Type B pancreatic cell (in vitro differentiated cells): ENCODE measurements around the gene RSF1. TPM values are rescaled to one million over a fixed set of nuclear protein-coding genes. Genes with fewer than 3 reads are reported as not detected.
"Not testable (repeated sequence)": the region's sequence is repeated elsewhere in the genome, so short reads cannot be mapped to it uniquely, and the experiment has no call there.

Experiments
- DNase-seq: peaks from one replicate; pipeline ENCODE4 v3.0.0; 2021; ENCODE audit warnings: mixed read lengths; ENCODE audit not compliant: unreplicated experiment; ENCODE audit errors: extremely low spot score
- H3K27ac Mint-ChIP-seq: 2 replicates; pipeline ENCODE4 v1.8.0; 2021; ENCODE audit warnings: mild to moderate bottlenecking, mixed read lengths
- H3K27me3 Mint-ChIP-seq: 2 replicates; pipeline ENCODE4 v1.8.0; 2021; ENCODE audit warnings: mixed read lengths
- H3K36me3 Mint-ChIP-seq: 2 replicates; pipeline ENCODE4 v1.8.0; 2021; ENCODE audit warnings: mixed read lengths
- H3K4me1 Mint-ChIP-seq: one replicate; pipeline ENCODE4 v1.8.0; 2021; ENCODE audit warnings: mixed read lengths; ENCODE audit not compliant: unreplicated experiment
- H3K4me3 Mint-ChIP-seq: 2 replicates; pipeline ENCODE4 v1.8.0; 2021; ENCODE audit warnings: mild to moderate bottlenecking, mixed read lengths
- H3K9me3 Mint-ChIP-seq: 2 replicates; pipeline ENCODE4 v1.8.0; 2021; ENCODE audit warnings: mixed read lengths
- CTCF ChIP-seq: fragments of 200-600 bp; sonication (generic); conservative IDR thresholded peaks from 2 replicates; pipeline ENCODE4 v1.5.0; 2021; ENCODE audit warnings: antibody characterized with exemption, mild to moderate bottlenecking
- total RNA-seq: library from RNA; stranded (reverse); gene quantifications from 2 replicates; pipeline ENCODE4 v1.2.1, GENCODE V29; 2021; ENCODE audit warnings: low replicate concordance

The RSF1 gene
- total RNA-seq, 1 donor from 2014 or later = 74.2 TPM

- Mint-ChIP-seq H3K4me1 (no peaks in the 10 kb centered on the region), H3K9me3 (peaks cover 4% of the 10 kb centered on the region), H3K4me3 (no peak overlapping the region), H3K27me3 (no peaks in the 10 kb centered on the region), H3K36me3 (peaks cover 38% of the 10 kb centered on the region), H3K27ac (no peak overlapping the region)
- no peak for TF ChIP-seq CTCF
- no peak for DNase-seq
Measured at GRCh38 chr11:77854838-77855237, 34.3 kb upstream of the RSF1 start.

DNA sequence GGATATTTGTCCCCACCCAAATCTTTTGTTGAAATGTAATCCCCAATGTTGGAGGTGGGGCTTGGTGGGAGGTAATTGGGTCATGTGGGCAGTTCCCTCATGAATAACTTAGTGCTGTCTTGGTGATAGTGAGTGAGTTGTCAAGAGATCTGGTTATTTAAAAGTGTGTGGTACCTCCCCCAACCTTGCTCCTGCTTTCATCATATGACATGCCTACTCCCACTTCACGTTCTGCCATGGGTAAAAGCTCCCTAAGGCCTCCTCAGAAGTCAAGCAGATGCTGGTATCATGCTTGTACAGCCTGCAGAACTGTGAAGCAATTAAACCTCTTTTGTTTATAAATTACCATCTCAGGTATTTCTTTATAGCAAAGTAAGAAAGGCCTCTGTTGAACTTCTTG lies 31.0 kb upstream of the RSF1 start:
- H3K36me3 Mint-ChIP-seq = peaks cover 36% of the 10 kb centered on the region
- H3K27me3 Mint-ChIP-seq = no peaks in the 10 kb centered on the region
- H3K4me1 Mint-ChIP-seq = no peaks in the 10 kb centered on the region

DNA sequence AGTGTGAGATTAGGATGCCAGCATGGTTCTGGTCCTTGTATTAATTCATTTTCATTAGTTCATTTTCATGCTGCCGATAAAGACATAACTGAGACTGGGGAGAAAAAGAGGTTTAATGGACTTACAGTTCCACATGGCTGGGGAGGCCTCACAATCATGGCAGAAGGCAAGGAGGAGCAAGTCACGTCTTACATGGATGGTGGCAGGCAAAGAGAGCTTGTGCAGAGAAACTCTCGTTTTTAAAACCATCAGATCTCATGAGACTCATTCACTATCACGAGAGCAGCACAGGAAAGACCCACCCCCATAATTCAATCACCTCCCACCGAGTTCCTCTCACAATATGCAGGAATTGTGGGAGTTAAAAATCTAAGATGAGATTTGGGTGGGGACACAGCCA lies 23.2 kb upstream of the RSF1 start:
- peaks cover 42% of the 10 kb centered on the region for H3K36me3 Mint-ChIP-seq
- not testable (repeated sequence) for DNase-seq, H3K4me1 Mint-ChIP-seq

More for the DNA sequence above, 31.0 kb upstream of the RSF1 start:
- Mint-ChIP-seq H3K9me3 (no peaks in the 10 kb centered on the region), H3K4me3 (no peak overlapping the region), H3K27ac (no peak overlapping the region)
- no peak for DNase-seq
- TF ChIP-seq CTCF = no peak

GRCh38 chr11:77842441-77843121 lies 22.1 kb upstream of the RSF1 start:
- no peaks in the 10 kb centered on the region for H3K27me3 Mint-ChIP-seq
- DNase-seq = no peak
- peaks cover 11% of the 10 kb centered on the region for H3K9me3 Mint-ChIP-seq
- H3K27ac Mint-ChIP-seq = no peak overlapping the region
- TF ChIP-seq CTCF = no peak
- no peaks in the 10 kb centered on the region for H3K4me1 Mint-ChIP-seq
- no peak overlapping the region for H3K4me3 Mint-ChIP-seq
- peaks cover 42% of the 10 kb centered on the region for H3K36me3 Mint-ChIP-seq

More for the DNA sequence above, 23.2 kb upstream of the RSF1 start:
- H3K4me3 Mint-ChIP-seq, H3K27ac Mint-ChIP-seq, H3K27me3 Mint-ChIP-seq: not testable (repeated sequence)
- peaks cover 11% of the 10 kb centered on the region for H3K9me3 Mint-ChIP-seq

GRCh38 chr11:77833302-77833701 lies 12.8 kb upstream of the RSF1 start:
- Mint-ChIP-seq H3K27me3 (no peaks in the 10 kb centered on the region), H3K4me1 (no peaks in the 10 kb centered on the region), H3K27ac (no peak overlapping the region), H3K36me3 (peaks cover 13% of the 10 kb centered on the region), H3K4me3 (no peak overlapping the region), H3K9me3 (no peaks in the 10 kb centered on the region)
- TF ChIP-seq CTCF = no peak
- no peak for DNase-seq

- Mint-ChIP-seq H3K27me3 (no peaks in the 10 kb centered on the region), H3K4me3 (no peak overlapping the region), H3K27ac (no peak overlapping the region), H3K9me3 (no peaks in the 10 kb centered on the region), H3K36me3 (peaks cover 12% of the 10 kb centered on the region), H3K4me1 (peaks cover 3% of the 10 kb centered on the region)
- DNase-seq = no peak
- TF ChIP-seq CTCF = no peak
Measured at GRCh38 chr11:77828926-77829325, 8.4 kb upstream of the RSF1 start.
